Fibroblast of peridontal ligament (primary cell): ENCODE results near the gene FOXP1.

Source experiments
- DNase-seq: peaks from one replicate; pipeline ENCODE4 v3.0.0-alpha.2; 2010; ENCODE audit errors: extremely low read depth

The FOXP1 gene

GRCh38 chr3:71010726-71011455 is 572.6 kb downstream of the FOXP1 start:
- DNase-seq, result no peak

- no peak for DNase-seq
These were observed 575.1 kb downstream of the FOXP1 start for GRCh38 chr3:71008350-71008935.

GRCh38 chr3:71006810-71007785 is 576.4 kb downstream of the FOXP1 start:
- DNase-seq, result peak; percentile 53

- no peak for DNase-seq
These were observed 577.7 kb downstream of the FOXP1 start for GRCh38 chr3:71005702-71006321.

GRCh38 chr3:71003511-71003910 is 580.0 kb downstream of the FOXP1 start:
- DNase-seq, result no peak

GRCh38 chr3:71002298-71002697 is 581.2 kb downstream of the FOXP1 start:
- DNase-seq, result no peak

GRCh38 chr3:71001303-71001830 is 582.2 kb downstream of the FOXP1 start:
- no peak for DNase-seq

GRCh38 chr3:71000483-71000882 is 583.0 kb downstream of the FOXP1 start:
- DNase-seq, result no peak

- peak; percentile 81 for DNase-seq
These were observed 583.8 kb downstream of the FOXP1 start for GRCh38 chr3:70999730-71000129.

- DNase-seq, result no peak
These were observed 587.4 kb downstream of the FOXP1 start for GRCh38 chr3:70996082-70996481.

GRCh38 chr3:70994644-70995043 is 588.9 kb downstream of the FOXP1 start:
- DNase-seq, result no peak

GRCh38 chr3:70992562-70993204 is 590.8 kb downstream of the FOXP1 start:
- no peak for DNase-seq

GRCh38 chr3:70992131-70992530 is 591.4 kb downstream of the FOXP1 start:
- DNase-seq, result no peak

- DNase-seq, result no peak
These were observed 592.8 kb downstream of the FOXP1 start for GRCh38 chr3:70990723-70991122.

- no peak for DNase-seq
These were observed 593.3 kb downstream of the FOXP1 start for GRCh38 chr3:70990185-70990584.

- DNase-seq, result peak; percentile 76
These were observed 594.4 kb downstream of the FOXP1 start for GRCh38 chr3:70989174-70989573.

- DNase-seq, result no peak
These were observed 595.4 kb downstream of the FOXP1 start for GRCh38 chr3:70988111-70988510.

- DNase-seq, result no peak
These were observed 598.0 kb downstream of the FOXP1 start for GRCh38 chr3:70985572-70985971.

- DNase-seq, result peak; percentile 60
These were observed 598.6 kb downstream of the FOXP1 start for GRCh38 chr3:70984776-70985482.

GRCh38 chr3:70982700-70983140 is 600.8 kb downstream of the FOXP1 start:
- peak; percentile 80 for DNase-seq
